Retina (tissue), 1 donor: ENCODE data around the gene SHROOM4.

Source experiments
- DNase-seq: peaks from one replicate; pipeline ENCODE4 v3.0.0-alpha.2; 2016

The SHROOM4 gene, protein sequence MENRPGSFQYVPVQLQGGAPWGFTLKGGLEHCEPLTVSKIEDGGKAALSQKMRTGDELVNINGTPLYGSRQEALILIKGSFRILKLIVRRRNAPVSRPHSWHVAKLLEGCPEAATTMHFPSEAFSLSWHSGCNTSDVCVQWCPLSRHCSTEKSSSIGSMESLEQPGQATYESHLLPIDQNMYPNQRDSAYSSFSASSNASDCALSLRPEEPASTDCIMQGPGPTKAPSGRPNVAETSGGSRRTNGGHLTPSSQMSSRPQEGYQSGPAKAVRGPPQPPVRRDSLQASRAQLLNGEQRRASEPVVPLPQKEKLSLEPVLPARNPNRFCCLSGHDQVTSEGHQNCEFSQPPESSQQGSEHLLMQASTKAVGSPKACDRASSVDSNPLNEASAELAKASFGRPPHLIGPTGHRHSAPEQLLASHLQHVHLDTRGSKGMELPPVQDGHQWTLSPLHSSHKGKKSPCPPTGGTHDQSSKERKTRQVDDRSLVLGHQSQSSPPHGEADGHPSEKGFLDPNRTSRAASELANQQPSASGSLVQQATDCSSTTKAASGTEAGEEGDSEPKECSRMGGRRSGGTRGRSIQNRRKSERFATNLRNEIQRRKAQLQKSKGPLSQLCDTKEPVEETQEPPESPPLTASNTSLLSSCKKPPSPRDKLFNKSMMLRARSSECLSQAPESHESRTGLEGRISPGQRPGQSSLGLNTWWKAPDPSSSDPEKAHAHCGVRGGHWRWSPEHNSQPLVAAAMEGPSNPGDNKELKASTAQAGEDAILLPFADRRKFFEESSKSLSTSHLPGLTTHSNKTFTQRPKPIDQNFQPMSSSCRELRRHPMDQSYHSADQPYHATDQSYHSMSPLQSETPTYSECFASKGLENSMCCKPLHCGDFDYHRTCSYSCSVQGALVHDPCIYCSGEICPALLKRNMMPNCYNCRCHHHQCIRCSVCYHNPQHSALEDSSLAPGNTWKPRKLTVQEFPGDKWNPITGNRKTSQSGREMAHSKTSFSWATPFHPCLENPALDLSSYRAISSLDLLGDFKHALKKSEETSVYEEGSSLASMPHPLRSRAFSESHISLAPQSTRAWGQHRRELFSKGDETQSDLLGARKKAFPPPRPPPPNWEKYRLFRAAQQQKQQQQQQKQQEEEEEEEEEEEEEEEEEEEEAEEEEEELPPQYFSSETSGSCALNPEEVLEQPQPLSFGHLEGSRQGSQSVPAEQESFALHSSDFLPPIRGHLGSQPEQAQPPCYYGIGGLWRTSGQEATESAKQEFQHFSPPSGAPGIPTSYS (N-terminal part only)

DNA sequence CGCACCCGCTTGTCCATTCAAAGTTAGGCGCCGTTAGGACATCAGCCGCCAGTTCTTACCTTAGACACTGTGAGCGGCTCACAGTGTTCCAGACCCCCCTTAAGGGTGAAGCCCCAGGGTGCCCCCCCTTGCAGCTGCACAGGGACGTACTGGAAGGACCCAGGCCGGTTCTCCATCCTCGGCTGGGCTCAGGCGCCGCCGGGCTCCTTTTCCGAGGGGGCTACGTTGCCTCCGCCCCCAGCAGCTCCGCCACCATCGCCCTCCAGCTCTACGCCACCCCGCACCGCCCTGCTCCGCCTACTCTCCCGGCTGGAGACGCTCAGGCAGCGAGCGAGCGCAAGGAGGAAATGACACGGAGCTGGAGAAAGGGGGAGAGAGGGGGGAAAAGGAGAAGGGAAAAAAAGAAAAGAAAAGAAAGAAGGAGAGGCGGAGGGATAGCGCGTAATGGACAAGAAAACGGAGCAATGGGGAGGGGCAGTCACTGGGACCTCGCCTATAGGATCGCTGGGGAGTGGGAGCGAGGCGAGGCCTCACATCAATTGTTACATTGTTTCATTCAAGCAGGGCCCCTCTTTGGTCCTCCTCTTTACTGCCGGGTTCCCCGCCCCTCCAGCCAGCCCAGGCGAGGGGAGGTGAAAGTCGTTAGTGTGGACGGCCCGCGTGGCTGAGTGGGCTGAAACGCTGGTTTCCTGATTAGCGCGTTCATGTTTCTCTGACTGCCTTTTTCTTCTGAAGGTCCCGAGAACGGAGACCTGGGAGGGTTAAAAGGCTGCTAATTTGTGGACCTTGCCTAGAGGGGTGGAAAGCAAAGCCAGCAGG lies at the start of gene SHROOM4:
Gene SHROOM4, minus strand, starts transcription at position 352 of the 819 bp plus-strand sequence. Its CDS starts 176 bp downstream, at position 176.
- DNase-seq, result peak; percentile 79

DNA sequence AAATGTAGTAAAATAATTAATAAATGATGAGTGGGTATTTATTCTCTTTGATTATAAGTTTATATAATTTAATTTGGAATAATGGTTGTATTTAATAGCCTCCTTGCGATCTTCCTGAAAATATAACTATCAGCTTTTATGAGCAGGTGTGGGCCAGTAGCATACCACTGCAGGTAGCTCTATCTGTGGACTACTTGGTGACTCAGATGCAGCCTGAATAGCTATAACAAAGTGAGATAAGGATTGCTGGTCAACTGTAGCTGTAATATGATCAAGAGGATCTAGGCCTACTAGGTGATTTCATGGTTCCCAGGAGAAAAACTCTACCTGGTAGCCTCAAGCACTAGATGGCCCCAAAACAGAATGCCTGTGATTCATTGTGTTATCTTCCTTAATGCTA lies 49.5 kb upstream of the SHROOM4 start:
- DNase-seq, result no peak

DNA sequence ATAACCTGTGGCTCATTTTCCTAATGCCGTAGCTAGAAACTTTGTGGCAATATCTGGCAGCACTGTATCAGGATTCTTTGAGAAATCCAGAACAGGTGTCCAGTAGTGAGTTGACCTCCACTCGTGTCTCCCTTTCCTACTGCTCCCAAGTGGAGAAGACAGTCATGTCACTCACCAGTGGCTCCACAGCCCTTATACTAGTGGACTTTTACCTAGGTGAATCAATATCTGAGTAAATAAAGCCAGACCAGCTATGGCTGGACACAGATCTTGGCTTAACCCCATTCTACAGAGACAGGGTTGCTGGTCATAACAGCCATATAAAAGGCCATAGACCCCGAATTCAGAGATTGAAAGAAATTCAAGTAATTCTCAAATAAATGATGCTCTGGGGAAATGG lies 46.5 kb upstream of the SHROOM4 start:
- DNase-seq, result no peak

DNA sequence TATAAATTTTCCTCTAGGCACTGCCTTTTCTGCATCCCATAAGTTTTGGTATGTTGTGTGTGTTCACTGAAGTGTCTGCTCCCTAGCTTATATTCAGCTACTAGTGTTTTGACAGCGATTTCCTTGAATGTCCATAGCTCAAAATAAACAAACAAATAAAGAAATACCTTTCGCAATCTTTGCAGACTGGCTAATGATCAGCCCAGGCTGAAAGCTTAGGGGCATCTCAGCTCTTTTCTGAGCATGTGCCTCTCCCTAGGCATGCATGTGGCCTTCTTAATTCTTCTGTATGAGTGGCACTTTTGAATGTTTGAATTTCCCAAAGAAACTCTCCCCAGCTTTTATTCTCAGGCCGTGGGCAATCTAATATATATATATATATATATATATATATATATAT lies 44.6 kb upstream of the SHROOM4 start:
- no peak for DNase-seq

DNA sequence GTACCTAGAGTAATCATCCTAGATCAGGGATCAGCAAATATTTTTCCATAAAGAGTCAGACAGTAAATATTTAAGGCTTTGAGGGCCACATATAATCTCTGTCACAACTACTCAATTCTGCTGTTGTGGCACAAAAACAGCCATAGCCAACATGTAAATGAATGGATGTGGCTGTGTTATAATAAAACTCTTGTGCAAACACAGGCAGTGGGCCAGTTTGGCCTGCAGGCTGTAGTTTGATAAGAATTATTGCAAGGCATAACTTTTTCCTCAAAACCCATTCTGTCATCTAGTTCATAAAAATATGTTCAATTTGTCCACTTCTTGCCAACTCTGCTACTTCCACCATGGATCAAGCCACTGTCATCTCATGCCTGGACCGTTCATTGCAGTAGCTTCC lies 39.4 kb upstream of the SHROOM4 start:
- no peak for DNase-seq

DNA sequence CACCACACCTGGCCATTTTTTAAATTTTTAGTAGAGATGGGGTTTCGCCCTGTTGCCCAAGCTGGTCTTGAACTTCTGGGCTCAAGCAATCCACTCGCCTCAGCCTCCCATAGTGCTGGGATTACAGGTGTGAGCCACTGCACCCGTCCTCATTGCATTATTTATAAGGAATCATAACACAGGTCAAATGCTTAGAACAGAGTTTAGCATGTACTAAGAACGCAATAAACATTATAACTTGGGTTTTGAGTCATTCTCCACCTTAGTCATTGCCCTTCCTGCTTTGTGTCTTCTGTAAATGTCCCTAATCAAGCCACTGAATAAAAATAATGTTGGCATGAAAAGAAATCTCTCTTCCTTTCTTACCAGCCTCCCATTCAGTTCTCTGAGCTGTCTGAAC lies 38.5 kb upstream of the SHROOM4 start:
- no peak for DNase-seq

DNA sequence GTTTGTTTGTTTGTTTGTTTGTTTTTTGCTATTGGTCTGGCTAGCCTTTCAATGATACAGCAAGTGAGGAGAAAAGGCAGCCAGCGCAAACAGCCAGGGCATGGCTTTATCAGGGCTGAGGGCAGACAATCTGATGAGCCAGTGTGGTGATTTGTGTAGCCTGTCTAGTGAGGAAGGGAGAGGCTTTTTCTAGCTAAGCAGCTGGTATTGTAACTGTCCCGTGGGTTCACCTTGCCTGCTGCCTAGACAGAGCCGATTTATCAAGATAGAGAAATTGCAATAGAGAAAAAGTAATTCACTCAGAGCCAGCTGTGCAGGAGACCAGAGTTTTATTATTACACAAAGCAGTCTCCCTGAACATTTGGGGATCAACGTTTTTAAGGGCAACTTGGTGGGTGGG lies 28.2 kb upstream of the SHROOM4 start:
- no peak for DNase-seq

DNA sequence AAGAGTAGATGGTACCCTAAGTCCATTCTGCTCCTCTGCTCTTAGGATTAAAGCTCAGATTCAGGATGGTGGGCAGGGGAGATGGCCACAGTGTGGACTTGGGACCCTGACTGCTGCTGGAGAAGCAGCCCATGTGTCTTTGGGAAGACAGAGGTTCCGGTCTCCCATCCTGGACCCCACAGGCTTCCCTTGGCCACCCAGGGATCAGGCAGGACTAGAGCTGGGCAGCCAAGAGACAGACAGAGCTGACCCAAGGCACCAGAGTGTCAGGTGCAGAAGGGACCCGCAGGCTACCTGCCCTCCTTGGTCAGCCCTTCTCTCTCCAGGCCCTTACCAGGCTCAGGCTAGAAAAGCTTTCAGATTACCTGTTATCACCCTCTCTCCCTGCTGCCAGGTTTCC lies 25.7 kb upstream of the SHROOM4 start:
- DNase-seq, result no peak

DNA sequence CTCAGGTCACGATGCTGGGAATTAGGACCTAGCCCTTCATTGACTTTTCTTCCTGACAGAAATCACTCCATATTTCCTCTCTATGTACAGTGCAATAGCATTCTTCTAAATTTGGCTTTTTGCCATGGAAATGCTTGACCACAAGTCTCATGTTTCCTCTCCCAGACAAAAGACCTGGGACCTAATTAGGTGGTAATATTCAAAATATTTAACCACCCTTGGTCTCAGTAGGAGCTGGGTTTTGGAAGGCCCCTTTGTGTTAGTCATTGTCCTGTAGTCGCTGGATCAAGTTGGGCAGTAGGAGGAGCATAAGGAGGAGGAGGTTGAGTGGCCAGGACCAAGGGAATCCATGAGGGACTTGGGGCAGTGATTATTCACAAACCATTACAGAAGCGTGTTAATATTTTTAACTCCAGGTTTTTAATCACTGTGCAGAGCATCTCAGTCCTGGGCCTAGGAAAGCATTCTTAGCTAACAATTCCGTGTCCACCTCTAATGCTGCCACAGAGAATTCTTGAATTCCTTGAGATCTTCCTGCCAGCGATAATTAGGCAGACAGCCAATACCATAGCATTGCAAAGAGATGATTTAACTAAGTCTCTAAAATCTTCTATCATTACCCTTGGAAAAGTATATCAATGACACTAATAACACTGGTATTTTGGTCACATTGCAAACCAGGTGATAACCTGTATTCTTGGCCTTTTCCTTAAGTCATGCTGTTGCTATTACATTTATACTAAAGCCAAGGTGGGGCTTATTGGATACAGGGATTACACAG lies 25.0 kb upstream of the SHROOM4 start:
- no peak for DNase-seq

DNA sequence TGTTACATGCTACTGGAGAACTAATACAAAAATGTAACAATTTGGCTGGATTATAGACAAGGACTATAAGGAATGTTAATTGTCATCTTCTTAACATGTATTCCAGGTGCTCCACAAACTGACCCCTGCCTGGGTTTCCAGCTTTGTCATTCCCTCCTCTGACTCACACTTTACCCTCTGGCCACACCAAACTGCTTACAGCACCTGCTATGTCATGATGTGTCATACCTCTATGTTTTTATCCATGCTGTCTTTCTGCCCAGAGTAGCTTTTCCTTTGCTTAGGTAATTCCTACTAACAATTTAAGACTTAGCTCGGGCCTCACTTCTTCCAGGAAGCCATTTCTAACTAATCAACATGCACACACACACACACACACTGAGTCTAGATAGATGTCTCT lies 14.0 kb upstream of the SHROOM4 start:
- no peak for DNase-seq

DNA sequence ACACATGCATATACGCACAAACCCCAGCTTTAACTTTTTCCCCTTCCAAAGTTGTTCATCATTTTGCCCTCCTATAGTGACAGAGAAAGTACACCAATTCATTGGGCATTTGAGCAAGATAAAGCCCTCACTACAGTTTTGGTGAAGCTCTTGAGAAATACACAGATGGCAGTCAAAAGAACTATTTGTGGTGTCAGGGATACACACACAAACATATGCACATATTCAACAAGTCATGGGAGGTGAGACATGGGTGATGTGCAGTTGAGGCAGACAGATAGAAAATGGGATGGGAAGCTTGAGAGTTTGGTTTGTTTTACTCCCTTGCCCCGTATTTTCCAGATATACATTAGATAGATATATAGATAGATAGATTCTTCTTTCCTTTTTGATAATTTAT lies 11.8 kb upstream of the SHROOM4 start:
- no peak for DNase-seq

DNA sequence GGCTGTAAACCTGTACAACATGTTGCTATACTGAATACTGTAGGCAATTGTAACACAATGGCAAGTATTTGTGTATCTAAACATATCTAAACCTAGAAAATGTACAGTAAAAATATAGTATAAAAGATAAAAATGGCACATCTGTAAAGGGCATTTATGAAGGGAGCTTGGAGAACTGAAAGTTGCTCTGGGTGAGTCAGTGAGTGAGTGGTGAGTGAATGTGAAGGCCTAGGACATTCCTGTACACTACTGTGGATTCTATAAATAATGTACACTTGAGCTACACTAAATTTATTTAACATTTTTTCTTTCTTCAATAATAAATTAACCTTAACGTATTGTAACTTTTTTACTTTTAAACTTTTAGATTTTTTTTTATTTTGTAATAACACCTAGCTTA lies 5.0 kb upstream of the SHROOM4 start:
- no peak for DNase-seq

DNA sequence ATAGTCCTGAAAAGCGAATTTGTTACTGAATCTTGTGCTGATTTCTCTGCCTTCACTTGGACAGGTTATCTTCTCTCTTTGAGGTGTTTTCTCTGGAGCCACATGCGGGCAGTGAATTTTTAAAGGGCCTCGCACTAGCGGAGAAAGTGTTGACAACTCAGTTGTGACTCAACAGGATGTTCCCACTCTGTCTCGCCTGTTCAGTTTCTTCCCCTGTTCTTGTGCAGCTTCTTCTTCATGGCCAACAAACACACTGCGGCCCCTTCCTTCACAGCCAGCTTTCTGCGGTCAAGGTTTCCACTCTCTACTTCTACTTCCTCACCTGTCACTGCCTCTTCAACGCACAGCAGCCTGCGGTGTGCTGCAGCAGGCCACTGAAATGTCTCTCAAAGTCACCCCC lies 1.1 kb upstream of the SHROOM4 start:
- no peak for DNase-seq

DNA sequence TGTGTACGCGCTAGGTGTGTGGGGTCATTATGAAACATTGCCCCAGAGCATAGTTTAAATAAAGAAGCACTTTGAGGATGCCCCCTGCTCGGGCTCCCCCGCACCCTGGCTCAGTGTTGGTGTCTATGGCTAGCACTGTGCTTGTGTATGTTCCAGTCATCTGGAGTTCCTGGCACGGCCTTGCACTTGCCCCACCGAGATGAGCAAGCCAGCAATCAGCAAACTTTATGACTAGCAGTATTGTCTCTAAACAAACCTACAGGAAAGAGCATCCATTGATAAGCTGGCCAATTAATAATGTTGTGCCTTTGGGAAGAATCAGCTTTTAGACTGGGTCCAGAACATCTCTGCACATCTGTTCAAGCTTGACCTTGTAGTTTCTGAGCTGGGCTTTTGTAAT lies 707 bp upstream of the SHROOM4 start:
- no peak for DNase-seq

DNA sequence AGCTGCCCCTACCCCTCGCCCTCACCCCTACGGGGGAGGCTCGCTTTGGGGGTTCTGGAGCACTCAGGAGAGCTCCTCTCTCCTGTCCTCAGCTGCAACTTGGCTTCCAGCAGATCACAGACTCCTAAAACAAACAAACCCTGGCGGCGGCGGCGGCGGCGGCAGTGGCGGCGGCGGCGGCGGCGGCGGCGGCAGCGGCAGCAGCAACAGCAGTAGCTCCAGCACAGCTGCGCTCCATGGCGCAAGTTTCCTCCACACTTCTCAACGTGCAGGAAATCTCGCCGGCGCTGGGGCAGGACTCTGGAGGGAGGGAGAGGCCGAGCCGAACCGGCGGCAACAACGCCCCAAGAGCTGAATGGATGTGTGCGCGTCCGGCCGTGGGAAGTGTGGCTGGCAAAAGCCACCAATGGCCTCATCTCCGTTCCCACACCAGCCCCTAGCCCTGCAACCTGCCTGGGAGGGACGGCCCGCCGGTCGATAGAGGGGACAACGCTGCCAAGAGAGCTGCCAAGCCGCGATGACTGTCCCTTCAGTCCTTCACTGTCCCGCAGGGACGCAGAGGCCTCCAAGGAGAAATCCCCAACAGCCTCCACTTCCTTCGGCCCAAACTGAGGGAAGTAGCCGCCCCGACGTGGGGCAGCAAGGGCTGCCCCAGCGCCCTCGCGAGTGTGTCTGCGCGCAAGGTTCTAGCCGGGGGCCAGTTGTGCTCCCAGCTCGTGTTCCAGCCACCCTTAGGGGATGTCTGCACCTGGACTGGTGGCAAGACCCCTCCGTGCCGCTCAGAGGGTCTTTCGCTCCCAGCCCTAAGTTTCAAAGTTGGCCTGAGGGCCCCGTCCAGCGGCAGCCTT lies 775 bp downstream of the SHROOM4 start:
- DNase-seq, result peak; percentile 73

DNA sequence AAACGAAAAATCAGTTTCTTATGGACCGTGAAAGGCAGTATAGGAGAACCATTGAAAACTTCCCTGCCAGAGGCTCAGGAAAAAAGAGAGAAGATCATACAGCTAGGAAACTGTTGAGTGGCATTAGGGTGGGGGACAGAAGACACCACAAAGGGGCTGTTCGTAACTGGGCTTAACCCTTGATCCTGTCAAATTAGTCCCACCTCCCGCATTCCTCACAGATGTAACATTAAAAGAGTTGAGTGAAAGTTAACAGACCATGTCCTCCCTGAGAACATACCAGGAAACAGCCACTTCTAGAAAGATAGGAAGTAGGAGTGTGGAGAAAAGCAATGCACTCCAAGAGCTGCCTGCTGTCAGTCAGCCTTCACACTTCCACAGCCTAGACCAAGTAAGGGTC lies 8.7 kb downstream of the SHROOM4 start:
- DNase-seq, result no peak

DNA sequence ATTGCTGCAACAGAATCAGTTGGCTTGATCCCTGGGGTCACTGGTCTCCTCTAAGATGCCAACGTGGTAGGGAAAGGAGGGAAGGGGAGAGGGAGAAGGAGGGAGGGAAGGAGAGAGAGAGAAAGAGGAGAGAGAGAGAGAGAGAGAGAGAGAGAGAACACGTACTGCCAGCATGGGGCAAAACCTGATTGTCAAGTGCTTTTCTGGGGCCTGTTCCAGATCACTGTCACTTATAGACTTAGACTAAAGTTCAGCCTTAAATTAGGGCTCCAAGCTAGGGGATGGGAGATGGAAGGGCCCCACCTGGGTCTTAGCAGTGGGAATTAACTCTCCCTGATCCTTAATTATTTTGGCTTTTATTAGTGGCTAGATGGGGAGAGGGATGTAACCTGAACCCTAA lies 12.9 kb downstream of the SHROOM4 start:
- no peak for DNase-seq

DNA sequence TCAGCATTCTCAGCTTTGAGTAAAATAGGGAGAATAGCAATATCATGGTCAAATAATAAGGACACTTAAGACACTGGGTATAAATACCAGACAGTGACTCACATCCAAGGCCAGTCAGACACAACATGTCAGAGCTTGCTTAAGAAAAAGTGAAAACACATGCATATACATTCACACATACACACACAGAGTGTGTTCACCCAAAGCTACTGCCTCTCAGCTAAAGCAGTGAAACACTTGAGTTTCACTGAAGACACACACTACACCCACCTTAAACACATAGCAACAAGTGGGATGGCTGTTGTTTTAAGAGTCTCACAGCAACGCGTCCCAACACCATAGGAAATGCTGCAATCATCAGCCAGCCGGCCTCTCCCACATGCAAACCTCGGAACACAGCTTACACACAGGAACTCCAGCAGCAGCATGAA lies 14.4 kb downstream of the SHROOM4 start:
- DNase-seq, result no peak

DNA sequence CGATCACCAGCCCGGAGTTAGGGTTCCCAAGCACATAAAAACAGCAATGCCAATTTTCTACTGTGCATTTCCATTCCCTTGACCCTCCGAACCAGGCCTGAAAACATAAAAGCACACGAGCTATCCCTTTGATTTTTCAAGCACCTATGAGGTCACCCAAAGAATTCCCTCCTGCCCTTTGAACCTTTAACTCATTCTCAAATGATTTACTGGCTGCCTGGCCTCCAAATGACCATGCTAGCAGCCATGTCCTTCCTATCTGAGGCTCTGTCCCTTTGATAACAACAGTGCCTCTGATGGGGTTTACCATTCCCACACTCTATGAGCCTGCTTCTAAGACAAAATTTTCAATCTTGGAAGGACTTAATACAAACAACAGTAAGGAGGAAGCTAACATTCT lies 15.2 kb downstream of the SHROOM4 start:
- DNase-seq, result no peak

DNA sequence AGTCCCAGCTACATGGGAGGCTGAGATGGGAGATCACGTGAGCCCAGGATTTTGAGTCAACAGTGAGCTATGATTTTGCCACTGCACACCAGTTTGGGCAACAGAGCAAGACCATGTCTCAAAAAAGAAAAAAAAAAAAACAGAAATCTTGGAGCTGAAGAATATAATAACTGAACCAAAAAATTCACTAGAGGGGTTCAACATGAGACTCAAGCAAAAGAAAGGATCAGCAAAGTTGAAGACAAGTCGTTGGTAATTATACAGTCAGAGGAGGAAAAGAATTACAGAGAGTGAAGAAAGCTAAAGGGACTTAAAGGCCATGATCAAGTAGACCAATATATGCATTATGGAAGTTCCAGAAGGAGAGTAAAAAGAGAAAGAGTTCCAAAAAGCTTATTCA lies 26.9 kb downstream of the SHROOM4 start:
- no peak for DNase-seq

DNA sequence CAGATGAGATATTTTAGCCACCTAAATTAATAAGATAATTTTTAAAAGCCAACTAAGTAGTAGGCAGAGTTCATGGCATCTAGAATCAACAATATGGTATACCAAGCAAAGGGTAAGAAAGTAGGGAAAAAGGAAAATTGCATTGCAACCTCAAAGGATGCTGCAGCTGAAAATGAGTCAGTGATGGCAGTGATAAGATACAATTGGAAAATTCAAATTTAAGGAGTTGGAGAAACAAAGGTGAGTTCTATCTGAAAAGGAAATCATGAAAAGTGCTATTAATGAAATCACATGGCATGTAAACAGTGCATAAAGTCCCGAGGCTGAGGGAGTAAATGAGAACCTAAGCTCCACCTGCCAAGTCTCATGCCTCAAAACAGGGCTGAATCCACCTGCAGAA lies 33.9 kb downstream of the SHROOM4 start:
- no peak for DNase-seq
